GM21360 (cell line): ENCODE measurements around the gene CDH4.
"Not testable (repeated sequence)": the region's sequence is repeated elsewhere in the genome, so short reads cannot be mapped to it uniquely, and the experiment has no call there.

Experiments used
- ATAC-seq: cut with Tn5 transposase; IDR thresholded peaks from one replicate; pipeline ENCODE4 v1.9.1; 2021; ENCODE audit warnings: mild to moderate bottlenecking, moderate library complexity; ENCODE audit not compliant: unreplicated experiment

CDH4 gene

GRCh38 chr20:61973515-61974356 lies 721.7 kb downstream of the CDH4 start:
- ATAC-seq: no peak

- no peak for ATAC-seq
Observed at GRCh38 chr20:61974357-61974665, 722.2 kb downstream of the CDH4 start.

- no peak for ATAC-seq
Observed at GRCh38 chr20:61975407-61976129, 723.5 kb downstream of the CDH4 start.

- ATAC-seq: no peak
Observed at GRCh38 chr20:61976263-61976643, 724.2 kb downstream of the CDH4 start.

- ATAC-seq: no peak
Observed at GRCh38 chr20:61976644-61977418, 724.8 kb downstream of the CDH4 start.

- no peak for ATAC-seq
Observed at GRCh38 chr20:61977419-61977786, 725.3 kb downstream of the CDH4 start.

GRCh38 chr20:61978491-61978890 lies 726.4 kb downstream of the CDH4 start:
- no peak for ATAC-seq

GRCh38 chr20:61979090-61979489 lies 727.0 kb downstream of the CDH4 start:
- no peak for ATAC-seq

GRCh38 chr20:61979701-61980635 lies 727.9 kb downstream of the CDH4 start:
- ATAC-seq: no peak

- ATAC-seq: no peak
Observed at GRCh38 chr20:61980647-61981583, 728.9 kb downstream of the CDH4 start.

- not testable (repeated sequence) for ATAC-seq
Observed at GRCh38 chr20:61981691-61982090, 729.6 kb downstream of the CDH4 start.

- ATAC-seq: no peak
Observed at GRCh38 chr20:61982191-61982950, 730.3 kb downstream of the CDH4 start.

GRCh38 chr20:61982951-61983315 lies 730.9 kb downstream of the CDH4 start:
- ATAC-seq: no peak

GRCh38 chr20:61983965-61984364 lies 731.9 kb downstream of the CDH4 start:
- ATAC-seq: no peak

- not testable (repeated sequence) for ATAC-seq
Observed at GRCh38 chr20:61984431-61984830, 732.4 kb downstream of the CDH4 start.

- no peak for ATAC-seq
Observed at GRCh38 chr20:61985096-61985495, 733.0 kb downstream of the CDH4 start.

- no peak for ATAC-seq
Observed at GRCh38 chr20:61986762-61987321, 734.8 kb downstream of the CDH4 start.

GRCh38 chr20:61988665-61989064 lies 736.6 kb downstream of the CDH4 start:
- ATAC-seq: no peak

GRCh38 chr20:61989741-61990140 lies 737.7 kb downstream of the CDH4 start:
- ATAC-seq: no peak
